GM23338 (cell line): ENCODE measurements around the gene AUH.

Experiments
- CREB1 ChIP-seq: fragments of 250-450 bp; sonication (Bioruptor Pico); IDR thresholded peaks from 2 replicates; pipeline ENCODE4 v1.5.0; 2020; ENCODE audit warnings: low read depth, mild to moderate bottlenecking, moderate library complexity
- EZH2 ChIP-seq: fragments of 200-600 bp; sonication (generic); IDR thresholded peaks from one replicate; pipeline ENCODE4 v1.8.0; 2017; ENCODE audit warnings: antibody characterized with exemption, mild to moderate bottlenecking, low read depth; ENCODE audit not compliant: unreplicated experiment
- EZH2phosphoT487 ChIP-seq: fragments of 200-600 bp; sonication (generic); IDR thresholded peaks from one replicate; pipeline ENCODE4 v1.8.1; 2018; ENCODE audit warnings: antibody characterized with exemption; ENCODE audit not compliant: unreplicated experiment
- JUNB ChIP-seq: IDR thresholded peaks from one replicate; pipeline ENCODE4 v1.6.1; 2016; ENCODE audit warnings: antibody characterized with exemption; ENCODE audit not compliant: unreplicated experiment
- POLR2AphosphoS5 ChIP-seq: IDR thresholded peaks from 2 replicates; pipeline ENCODE4 v1.6.1; 2016; ENCODE audit warnings: antibody characterized with exemption, low read depth
- ZNF114 ChIP-seq: fragments of 250-450 bp; sonication (Bioruptor Pico); IDR thresholded peaks from 2 replicates; pipeline ENCODE4 v1.5.0; 2020; ENCODE audit warnings: mild to moderate bottlenecking, moderate library complexity
- TF ChIP-seq, protein P1 (sequence below), 2 experiments: fragments of 200-600 bp in 1 of 2; sonication (generic) in 1 of 2; conservative IDR thresholded peaks; 2 replicates each; pipeline versions ENCODE4 v1.5.1 to v1.6.1; 2016 to 2017; ENCODE audit warnings: antibody characterized with exemption in 2 of 2, low read depth in 2 of 2, mild to moderate bottlenecking in 2 of 2, moderate library complexity in 1 of 2
- TF ChIP-seq, protein P2 (sequence below): IDR thresholded peaks from one replicate; pipeline ENCODE4 v1.6.1; 2018; ENCODE audit warnings: antibody characterized with exemption; ENCODE audit not compliant: unreplicated experiment

DNA sequence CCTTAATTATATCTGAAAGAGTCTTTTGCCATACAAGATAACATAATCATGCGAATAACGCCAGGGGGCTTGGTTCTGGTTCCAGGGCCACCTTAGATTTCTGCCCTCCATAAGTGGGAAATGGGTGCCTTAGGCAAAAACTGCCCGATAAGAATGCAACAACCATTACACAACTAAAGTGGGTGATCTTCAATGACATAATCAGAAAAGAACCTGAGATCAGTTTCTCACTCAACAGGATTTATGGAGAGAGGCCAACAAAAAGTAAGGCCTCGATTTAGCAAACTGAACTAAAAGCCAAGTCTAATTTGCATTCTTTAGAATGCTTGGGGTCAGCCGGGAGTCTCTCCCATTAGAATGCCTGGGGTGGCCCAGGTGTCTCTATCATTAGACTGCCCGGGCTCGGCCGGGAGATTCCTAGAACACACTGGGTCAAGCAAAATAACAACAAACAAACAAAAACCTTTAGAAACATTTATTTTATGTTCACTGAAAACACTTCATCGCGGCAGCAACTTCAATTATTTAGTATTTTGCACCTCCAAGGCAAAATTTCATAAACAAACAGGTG, 194.8 kb downstream of the AUH start:
- TF ChIP-seq, protein P1, sequence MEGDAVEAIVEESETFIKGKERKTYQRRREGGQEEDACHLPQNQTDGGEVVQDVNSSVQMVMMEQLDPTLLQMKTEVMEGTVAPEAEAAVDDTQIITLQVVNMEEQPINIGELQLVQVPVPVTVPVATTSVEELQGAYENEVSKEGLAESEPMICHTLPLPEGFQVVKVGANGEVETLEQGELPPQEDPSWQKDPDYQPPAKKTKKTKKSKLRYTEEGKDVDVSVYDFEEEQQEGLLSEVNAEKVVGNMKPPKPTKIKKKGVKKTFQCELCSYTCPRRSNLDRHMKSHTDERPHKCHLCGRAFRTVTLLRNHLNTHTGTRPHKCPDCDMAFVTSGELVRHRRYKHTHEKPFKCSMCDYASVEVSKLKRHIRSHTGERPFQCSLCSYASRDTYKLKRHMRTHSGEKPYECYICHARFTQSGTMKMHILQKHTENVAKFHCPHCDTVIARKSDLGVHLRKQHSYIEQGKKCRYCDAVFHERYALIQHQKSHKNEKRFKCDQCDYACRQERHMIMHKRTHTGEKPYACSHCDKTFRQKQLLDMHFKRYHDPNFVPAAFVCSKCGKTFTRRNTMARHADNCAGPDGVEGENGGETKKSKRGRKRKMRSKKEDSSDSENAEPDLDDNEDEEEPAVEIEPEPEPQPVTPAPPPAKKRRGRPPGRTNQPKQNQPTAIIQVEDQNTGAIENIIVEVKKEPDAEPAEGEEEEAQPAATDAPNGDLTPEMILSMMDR (conservative IDR thresholded peaks at IDR 0.05; ENCODE audit: low read depth in 2 of 2) = no peak
- TF ChIP-seq EZH2 (no peak), POLR2AphosphoS5 (no peak), EZH2phosphoT487 (no peak), CREB1 (CRISPR knock-in tag) (no peak), JUNB (no peak), ZNF114 (no peak)
- TF ChIP-seq, protein P2, sequence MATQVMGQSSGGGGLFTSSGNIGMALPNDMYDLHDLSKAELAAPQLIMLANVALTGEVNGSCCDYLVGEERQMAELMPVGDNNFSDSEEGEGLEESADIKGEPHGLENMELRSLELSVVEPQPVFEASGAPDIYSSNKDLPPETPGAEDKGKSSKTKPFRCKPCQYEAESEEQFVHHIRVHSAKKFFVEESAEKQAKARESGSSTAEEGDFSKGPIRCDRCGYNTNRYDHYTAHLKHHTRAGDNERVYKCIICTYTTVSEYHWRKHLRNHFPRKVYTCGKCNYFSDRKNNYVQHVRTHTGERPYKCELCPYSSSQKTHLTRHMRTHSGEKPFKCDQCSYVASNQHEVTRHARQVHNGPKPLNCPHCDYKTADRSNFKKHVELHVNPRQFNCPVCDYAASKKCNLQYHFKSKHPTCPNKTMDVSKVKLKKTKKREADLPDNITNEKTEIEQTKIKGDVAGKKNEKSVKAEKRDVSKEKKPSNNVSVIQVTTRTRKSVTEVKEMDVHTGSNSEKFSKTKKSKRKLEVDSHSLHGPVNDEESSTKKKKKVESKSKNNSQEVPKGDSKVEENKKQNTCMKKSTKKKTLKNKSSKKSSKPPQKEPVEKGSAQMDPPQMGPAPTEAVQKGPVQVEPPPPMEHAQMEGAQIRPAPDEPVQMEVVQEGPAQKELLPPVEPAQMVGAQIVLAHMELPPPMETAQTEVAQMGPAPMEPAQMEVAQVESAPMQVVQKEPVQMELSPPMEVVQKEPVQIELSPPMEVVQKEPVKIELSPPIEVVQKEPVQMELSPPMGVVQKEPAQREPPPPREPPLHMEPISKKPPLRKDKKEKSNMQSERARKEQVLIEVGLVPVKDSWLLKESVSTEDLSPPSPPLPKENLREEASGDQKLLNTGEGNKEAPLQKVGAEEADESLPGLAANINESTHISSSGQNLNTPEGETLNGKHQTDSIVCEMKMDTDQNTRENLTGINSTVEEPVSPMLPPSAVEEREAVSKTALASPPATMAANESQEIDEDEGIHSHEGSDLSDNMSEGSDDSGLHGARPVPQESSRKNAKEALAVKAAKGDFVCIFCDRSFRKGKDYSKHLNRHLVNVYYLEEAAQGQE = no peak
